ENCODE results near the gene ILK. TPM values are rescaled to one million over a fixed set of nuclear protein-coding genes. Genes with fewer than 3 reads are reported as not detected.

Gene ILK
- 94.5 to 126 TPM (median 120 TPM) in 5 replicates for total RNA-seq (2022; extraction: Qiagen RNA extraction; ENCODE audit: low read depth)

GRCh38 chr11:6603287-6604080, at the start of gene ILK, which contains the start of gene RRP8:
Gene ILK, plus strand, starts transcription at chr11:6603774. Its CDS starts 498 bp downstream, at chr11:6604272.
Gene RRP8, minus strand, starts transcription at chr11:6603616. Its CDS starts 114 bp downstream, at chr11:6603502.

GRCh38 chr11:6612213-6613041, 8.9 kb downstream of the ILK start, which contains the start of gene TAF10:
Gene TAF10, minus strand, starts transcription at chr11:6612216. Its CDS starts 27 bp downstream, at chr11:6612189.

GRCh38 chr11:6619004-6619745, 15.6 kb downstream of the ILK start, which contains the start of gene TPP1:
Gene TPP1, minus strand, starts transcription at chr11:6619422. Its CDS starts 22 bp downstream, at chr11:6619400.

GRCh38 chr11:6655790-6656583, 52.4 kb downstream of the ILK start, which contains the start of gene DCHS1:
Gene DCHS1, minus strand, starts transcription at chr11:6655809. Its CDS starts 14,196 bp downstream, at chr11:6641613.

Other genes starting within 250 kb of the ILK start
- 7.4 to 11.4 TPM (median 10.1 TPM) in 5 replicates for gene SMPD1, start 213.3 kb upstream of the ILK start, total RNA-seq (2022; extraction: Qiagen RNA extraction; ENCODE audit: low read depth)
- gene APBB1, start 184.7 kb upstream of the ILK start, total RNA-seq (2022; extraction: Qiagen RNA extraction; ENCODE audit: low read depth), result 14.1 to 22.3 TPM (median 19.7 TPM) in 5 replicates
- gene HPX, start 162.8 kb upstream of the ILK start, total RNA-seq (2022; extraction: Qiagen RNA extraction; ENCODE audit: low read depth), result 0.42 to 1.9 TPM (median 0.61 TPM) in 5 replicates
- gene TRIM3, start 129.8 kb upstream of the ILK start, total RNA-seq (2022; extraction: Qiagen RNA extraction; ENCODE audit: low read depth), result 16.3 to 25.3 TPM (median 19.7 TPM) in 5 replicates
- gene ARFIP2, start 122.4 kb upstream of the ILK start, total RNA-seq (2022; extraction: Qiagen RNA extraction; ENCODE audit: low read depth), result 46.0 to 58.4 TPM (median 56.1 TPM) in 5 replicates
- gene TIMM10B, start 122.3 kb upstream of the ILK start, total RNA-seq (2022; extraction: Qiagen RNA extraction; ENCODE audit: low read depth), result 19.9 to 34.3 TPM (median 28.4 TPM) in 5 replicates
- 1.8 to 4.2 TPM (median 2.9 TPM) in 5 replicates for gene DNHD1, start 106.5 kb upstream of the ILK start, total RNA-seq (2022; extraction: Qiagen RNA extraction; ENCODE audit: low read depth)
- 27.3 to 34.5 TPM (median 32.3 TPM) in 5 replicates for gene RRP8, start 158 bp upstream of the ILK start, total RNA-seq (2022; extraction: Qiagen RNA extraction; ENCODE audit: low read depth)
- gene TAF10, start 8.4 kb downstream of the ILK start, total RNA-seq (2022; extraction: Qiagen RNA extraction; ENCODE audit: low read depth), result 193 to 208 TPM (median 202 TPM) in 5 replicates
- 33.9 to 51.3 TPM (median 44.2 TPM) in 5 replicates for gene TPP1, start 15.6 kb downstream of the ILK start, total RNA-seq (2022; extraction: Qiagen RNA extraction; ENCODE audit: low read depth)
- gene DCHS1, start 52.0 kb downstream of the ILK start, total RNA-seq (2022; extraction: Qiagen RNA extraction; ENCODE audit: low read depth), result 0.05 to 0.13 TPM (median 0.10 TPM) in 5 replicates
- gene MRPL17, start 79.6 kb downstream of the ILK start, total RNA-seq (2022; extraction: Qiagen RNA extraction; ENCODE audit: low read depth), result 81.5 to 138 TPM (median 96.2 TPM) in 5 replicates
- not detected in 5 replicates for gene OR2AG2, start 168.2 kb downstream of the ILK start, total RNA-seq (2022; extraction: Qiagen RNA extraction; ENCODE audit: low read depth)
- gene OR2AG1, start 179.2 kb downstream of the ILK start, total RNA-seq (2022; extraction: Qiagen RNA extraction; ENCODE audit: low read depth), result not detected in 5 replicates
- not detected in 5 replicates for gene OR6A2, start 195.9 kb downstream of the ILK start, total RNA-seq (2022; extraction: Qiagen RNA extraction; ENCODE audit: low read depth)
- not detected in 5 replicates for gene OR10A5, start 241.9 kb downstream of the ILK start, total RNA-seq (2022; extraction: Qiagen RNA extraction; ENCODE audit: low read depth)

All from A549 treated with ZK216348 at 1 μM for 4 hours (cell line).